WERI-Rb-1 (cell line): Measurements from ENCODE around the gene MX1.

Source experiments
- DNase-seq: peaks from one replicate; pipeline ENCODE4 v3.0.0-alpha.2; 2020
- H3K27ac ChIP-seq: fragments of 250-450 bp; sonication (Bioruptor Pico); 2 replicates; pipeline ENCODE4 v1.5.1; 2020; ENCODE audit warnings: mild to moderate bottlenecking, moderate library complexity
- H3K27me3 ChIP-seq: fragments of 250-450 bp; sonication (Bioruptor Pico); 2 replicates; pipeline ENCODE4 v1.5.1; 2021; ENCODE audit warnings: mild to moderate bottlenecking, low read depth, moderate library complexity; ENCODE audit not compliant: insufficient read depth, severe bottlenecking
- H3K36me3 ChIP-seq: fragments of 250-450 bp; sonication (Bioruptor Pico); 2 replicates; pipeline ENCODE4 v1.5.1; 2020; ENCODE audit warnings: mild to moderate bottlenecking, moderate library complexity
- H3K4me3 ChIP-seq: 2 replicates; pipeline ENCODE4 v1.5.1; 2011; ENCODE audit warnings: low read depth, mild to moderate bottlenecking, control low read depth, low read length
- H3K9me3 ChIP-seq: fragments of 250-450 bp; sonication (Bioruptor Pico); 2 replicates; pipeline ENCODE4 v1.5.1; 2021; ENCODE audit warnings: mild to moderate bottlenecking, moderate library complexity; ENCODE audit not compliant: severe bottlenecking
- CTCF ChIP-seq: IDR thresholded peaks from 2 replicates; pipeline ENCODE4 v1.5.1; 2011; ENCODE audit warnings: low read depth, mild to moderate bottlenecking, control low read depth, inconsistent platforms, low read length

MX1 gene

GRCh38 chr21:41451753-41452676, 26.0 kb downstream of the MX1 start:
- no peak for TF ChIP-seq CTCF
- Histone ChIP-seq H3K27ac (no peak overlapping the region), H3K36me3 (no peaks in the 10 kb centered on the region), H3K27me3 (no peaks in the 10 kb centered on the region), H3K4me3 (no peak overlapping the region), H3K9me3 (no peaks in the 10 kb centered on the region)
- no peak for DNase-seq

GRCh38 chr21:41453198-41453597, 27.2 kb downstream of the MX1 start:
- Histone ChIP-seq H3K27me3 (no peaks in the 10 kb centered on the region), H3K36me3 (no peaks in the 10 kb centered on the region)

GRCh38 chr21:41453761-41454160, 27.7 kb downstream of the MX1 start:
- Histone ChIP-seq H3K27ac (no peak overlapping the region), H3K4me3 (no peak overlapping the region), H3K27me3 (no peaks in the 10 kb centered on the region), H3K9me3 (no peaks in the 10 kb centered on the region), H3K36me3 (no peaks in the 10 kb centered on the region)
- no peak for TF ChIP-seq CTCF
- no peak for DNase-seq

More at GRCh38 chr21:41453198-41453597, 27.2 kb downstream of the MX1 start:
- no peak overlapping the region for H3K27ac ChIP-seq
- TF ChIP-seq CTCF = no peak
- no peak overlapping the region for H3K4me3 ChIP-seq
- no peak for DNase-seq
- H3K9me3 ChIP-seq = no peaks in the 10 kb centered on the region

- H3K4me3 ChIP-seq = no peak overlapping the region
- DNase-seq = no peak
- H3K27ac ChIP-seq = no peak overlapping the region
- no peak for TF ChIP-seq CTCF
- H3K27me3 ChIP-seq = no peaks in the 10 kb centered on the region
- no peaks in the 10 kb centered on the region for H3K36me3 ChIP-seq
- peaks cover 6% of the 10 kb centered on the region for H3K9me3 ChIP-seq
Measured at GRCh38 chr21:41458121-41458520, 32.1 kb downstream of the MX1 start.

- no peak for TF ChIP-seq CTCF
- Histone ChIP-seq H3K9me3 (peaks cover 8% of the 10 kb centered on the region), H3K27me3 (no peaks in the 10 kb centered on the region), H3K4me3 (no peak overlapping the region), H3K27ac (no peak overlapping the region), H3K36me3 (no peaks in the 10 kb centered on the region)
- no peak for DNase-seq
Measured at GRCh38 chr21:41458559-41458958, 32.5 kb downstream of the MX1 start.
